Measurements from ENCODE around the gene SEMA3C. TPM values are rescaled to one million over a fixed set of nuclear protein-coding genes. Genes with fewer than 3 reads are reported as not detected.

The SEMA3C gene
- total RNA-seq, 1 experiment from 2014 or later: 232 TPM

- Histone ChIP-seq H3K27ac (ENCODE audit: low read length) (peak overlapping the region; percentile 75; the same call in 1 of the 2 replicates), H3K9me3 (ENCODE audit: control insufficient read depth, insufficient read depth, low read depth, low read length) (no peaks in the 10 kb centered on the region), H3K4me1 (ENCODE audit: control insufficient read depth, insufficient read depth, low read length) (peaks cover 24% of the 10 kb centered on the region), H3K36me3 (ENCODE audit: control insufficient read depth, insufficient read depth, low read length) (peaks cover 53% of the 10 kb centered on the region), H3K4me3 (ENCODE audit: low read depth in 2 of 2, low read length in 2 of 2) (no peak overlapping the region), H3K27me3 (ENCODE audit: control insufficient read depth, insufficient read depth, low read length) (no peaks in the 10 kb centered on the region)
- intact Hi-C loops (cut with micrococcal nuclease; ENCODE audit: unreplicated experiment): no loop called here
- CTCF ChIA-PET: no interaction called here
- in situ Hi-C loops (cut with HindIII; ENCODE audit: low pct_unique_long_range_greater_than_20kb, low sequenced_read_pairs): no loop called here
- POLR2A ChIA-PET: no interaction called here
- no peak for TF ChIP-seq CTCF (IDR thresholded peaks at IDR 0.05)
- TF ChIP-seq TCF7L2 (IDR thresholded peaks at IDR 0.05; ENCODE audit: low read depth, low read length): no peak
- TF ChIP-seq SIN3A (IDR thresholded peaks at IDR 0.05; ENCODE audit: borderline replicate concordance, insufficient read depth, low read depth, low read length): no peak
- no peak for TF ChIP-seq REST (IDR thresholded peaks at IDR 0.05; ENCODE audit: insufficient read depth in 1 of 2, low read depth in 2 of 2, low read length in 1 of 2)
- TF ChIP-seq POLR2AphosphoS5 (IDR thresholded peaks at IDR 0.05; ENCODE audit: low read depth, low read length): no peak
- no TSS peak for BruUV-seq (replicated peaks)
- DNase-seq (ENCODE audit: low read depth, low spot score) (no peak), ATAC-seq (no peak)
These were observed 114.3 kb downstream of the SEMA3C start for GRCh38 chr7:80804589-80804988.

GRCh38 chr7:80802527-80802926 is 116.3 kb downstream of the SEMA3C start:
- DNase-seq (ENCODE audit: low read depth, low spot score): no peak
- H3K4me3 ChIP-seq (ENCODE audit: low read depth in 2 of 2, low read length in 2 of 2): no peak overlapping the region
- in situ Hi-C loops (cut with HindIII; ENCODE audit: low pct_unique_long_range_greater_than_20kb, low sequenced_read_pairs) (no loop called here), intact Hi-C loops (cut with micrococcal nuclease; ENCODE audit: unreplicated experiment) (no loop called here)
- no peak for ATAC-seq
- peaks cover 57% of the 10 kb centered on the region for H3K36me3 ChIP-seq (ENCODE audit: control insufficient read depth, insufficient read depth, low read length)
- H3K4me1 ChIP-seq (ENCODE audit: control insufficient read depth, insufficient read depth, low read length): peaks cover 16% of the 10 kb centered on the region
- ChIA-PET CTCF (no interaction called here), POLR2A (no interaction called here)
- H3K9me3 ChIP-seq (ENCODE audit: control insufficient read depth, insufficient read depth, low read depth, low read length): no peaks in the 10 kb centered on the region
- no TSS peak for BruUV-seq (replicated peaks)
- peak overlapping the region; percentile 61; the same call in 1 of the 2 replicates for H3K27ac ChIP-seq (ENCODE audit: low read length)
- no peaks in the 10 kb centered on the region for H3K27me3 ChIP-seq (ENCODE audit: control insufficient read depth, insufficient read depth, low read length)
- no peak for TF ChIP-seq SIN3A (IDR thresholded peaks at IDR 0.05; ENCODE audit: borderline replicate concordance, insufficient read depth, low read depth, low read length)
- TF ChIP-seq CTCF (IDR thresholded peaks at IDR 0.05): no peak
- no peak for TF ChIP-seq POLR2AphosphoS5 (IDR thresholded peaks at IDR 0.05; ENCODE audit: low read depth, low read length)
- no peak for TF ChIP-seq TCF7L2 (IDR thresholded peaks at IDR 0.05; ENCODE audit: low read depth, low read length)
- no peak for TF ChIP-seq REST (IDR thresholded peaks at IDR 0.05; ENCODE audit: insufficient read depth in 1 of 2, low read depth in 2 of 2, low read length in 1 of 2)

Data from Panc1 (cell line).